HepG2 (cell line): ENCODE results near the gene DSTN. TPM values are rescaled to one million over a fixed set of nuclear protein-coding genes. Genes with fewer than 3 reads are reported as not detected.

Experiments
- GLI4 ChIP-seq: sonication (generic); formaldehyde crosslinking; IDR thresholded peaks from 2 replicates; pipeline ENCODE4 v1.5.1; 2020; ENCODE audit warnings: missing genetic modification reagents, mild to moderate bottlenecking, moderate library complexity, borderline replicate concordance
- HIC2 ChIP-seq: sonication (generic); formaldehyde crosslinking; IDR thresholded peaks from 2 replicates; pipeline ENCODE4 v1.9.0; 2022; ENCODE audit warnings: low read depth, missing genetic modification reagents
- HNF4G ChIP-seq, 2 experiments: sonication (generic) in 1 of 2; formaldehyde crosslinking in 1 of 2; IDR thresholded peaks; 2 replicates each; pipeline versions ENCODE4 v1.4.0 to v1.6.1; 2011 to 2020; ENCODE audit warnings: borderline replicate concordance in 2 of 2, low read depth in 2 of 2, mild to moderate bottlenecking in 2 of 2, low read length in 1 of 2, missing genetic modification reagents in 1 of 2, moderate library complexity in 1 of 2
- HNRNPH1 ChIP-seq: fragments of 200-400 bp; formaldehyde crosslinking; optimal IDR thresholded peaks from 2 replicates; pipeline ENCODE3; 2017; ENCODE audit warnings: mild to moderate bottlenecking, low read depth, low read length
- HNRNPL ChIP-seq: fragments of 200-400 bp; formaldehyde crosslinking; IDR thresholded peaks from 2 replicates; pipeline ENCODE4 v1.6.1; 2017; ENCODE audit warnings: mild to moderate bottlenecking, low read depth, low read length
- KLF12 ChIP-seq: sonication (generic); formaldehyde crosslinking; IDR thresholded peaks from 2 replicates; pipeline ENCODE4 v1.4.0; 2020; ENCODE audit warnings: missing genetic modification reagents, borderline replicate concordance
- MED8 ChIP-seq: sonication (generic); formaldehyde crosslinking; IDR thresholded peaks from 2 replicates; pipeline ENCODE4 v1.8.1; 2023; ENCODE audit warnings: mild to moderate bottlenecking, missing genetic modification reagents; ENCODE audit not compliant: insufficient replicate concordance
- MYC ChIP-seq: sonication (generic); formaldehyde crosslinking; IDR thresholded peaks from 2 replicates; pipeline ENCODE4 v1.9.0; 2021; ENCODE audit warnings: missing genetic modification reagents, borderline replicate concordance
- NR2C2 ChIP-seq: sonication (generic); formaldehyde crosslinking; IDR thresholded peaks from 2 replicates; pipeline ENCODE4 v1.4.0; 2020; ENCODE audit warnings: missing genetic modification reagents, mild to moderate bottlenecking, moderate library complexity, borderline replicate concordance
- RBM39 ChIP-seq: fragments of 200-400 bp; formaldehyde crosslinking; IDR thresholded peaks from one replicate; pipeline ENCODE4 v1.6.1; 2018; ENCODE audit warnings: antibody characterized with exemption, mild to moderate bottlenecking, low read depth, low read length; ENCODE audit not compliant: poor library complexity, severe bottlenecking
- SIX4 ChIP-seq: sonication (generic); formaldehyde crosslinking; IDR thresholded peaks from 2 replicates; pipeline ENCODE4 v1.4.0; 2020; ENCODE audit warnings: missing genetic modification reagents
- TBX2 ChIP-seq: sonication (generic); formaldehyde crosslinking; IDR thresholded peaks from 2 replicates; pipeline ENCODE4 v1.5.0; 2020; ENCODE audit warnings: missing genetic modification reagents, mild to moderate bottlenecking, borderline replicate concordance
- ZBTB1 ChIP-seq: sonication (generic); formaldehyde crosslinking; IDR thresholded peaks from 2 replicates; pipeline ENCODE4 v1.4.0; 2020; ENCODE audit warnings: missing genetic modification reagents, borderline replicate concordance
- ZEB1 ChIP-seq: IDR thresholded peaks from 2 replicates; pipeline ENCODE4 v1.6.1; 2012; ENCODE audit warnings: mild to moderate bottlenecking, low read depth, inconsistent platforms; ENCODE audit not compliant: insufficient replicate concordance
- ZNF20 ChIP-seq: sonication (generic); formaldehyde crosslinking; IDR thresholded peaks from 2 replicates; pipeline ENCODE4 v1.4.0; 2020; ENCODE audit warnings: mild to moderate bottlenecking, moderate library complexity, missing genetic modification reagents
- ZNF770 ChIP-seq: sonication (generic); formaldehyde crosslinking; IDR thresholded peaks from 2 replicates; pipeline ENCODE4 v1.5.0; 2020; ENCODE audit warnings: mild to moderate bottlenecking, missing genetic modification reagents
- ZNF83 ChIP-seq: sonication (generic); formaldehyde crosslinking; IDR thresholded peaks from 2 replicates; pipeline ENCODE4 v1.4.0; 2020; ENCODE audit warnings: missing genetic modification reagents, mild to moderate bottlenecking, borderline replicate concordance
- polyA plus RNA-seq, 8 experiments: library from polyadenylated mRNA; depleted of rRNA in 3 of 8; stranded (reverse) in 7 of 8; unstranded in 1 of 8; fragments of >200 nt; fragmentation: Illumina TruSeq in 4 of 8; extraction: Trizol in 4 of 8; gene quantifications; 2 replicates each; pipeline versions ENCODE4 v1.2.1 to v1.2.3, GENCODE V29; 2011 to 2016; ENCODE audit warnings: low read depth in 4 of 8, missing spikeins in 1 of 8, mixed read lengths in 1 of 8; ENCODE audit not compliant: insufficient read depth in 1 of 8
- total RNA-seq, 5 experiments: library from RNA; depleted of rRNA; stranded (reverse); fragments of >200 nt; fragmentation: Illumina TruSeq; extraction: Trizol; gene quantifications; 2 replicates each; pipeline ENCODE4 v1.2.3, GENCODE V29; 2016; ENCODE audit warnings: low read depth in 1 of 5
- TF ChIP-seq, protein P1 (sequence below): sonication (generic); formaldehyde crosslinking; IDR thresholded peaks from 2 replicates; pipeline ENCODE4 v1.4.0; 2020; ENCODE audit warnings: mild to moderate bottlenecking, missing genetic modification reagents
- TF ChIP-seq, protein P2 (sequence below): sonication (generic); formaldehyde crosslinking; IDR thresholded peaks from 2 replicates; pipeline ENCODE4 v1.8.1; 2023; ENCODE audit warnings: missing genetic modification reagents, mild to moderate bottlenecking, borderline replicate concordance
- TF ChIP-seq, protein P3 (sequence below): sonication (generic); formaldehyde crosslinking; IDR thresholded peaks from 2 replicates; pipeline ENCODE4 v1.9.0; 2021; ENCODE audit warnings: missing genetic modification reagents, borderline replicate concordance

Gene DSTN
- total and polyA plus RNA-seq, 2 of the 13 experiments (the other 11 are each of a cell fraction or from before 2014, with no cell fraction given): 27.6 to 106 TPM

- TF ChIP-seq ZNF770 (CRISPR knock-in tag): no peak
- TF ChIP-seq ZBTB1: no peak
- TF ChIP-seq RBM39: no peak
- 0 out of 2 replicates have a peak, but pooled peaks have one; percentile 33 for TF ChIP-seq KLF12 (CRISPR knock-in tag)
- no peak for TF ChIP-seq MED8 (CRISPR knock-in tag)
- no peak for TF ChIP-seq GLI4 (CRISPR knock-in tag)
- peak; percentile 80; the same call in 1 of the 2 replicates for TF ChIP-seq HNRNPL
- TF ChIP-seq TBX2 (CRISPR knock-in tag): no peak
- no peak for TF ChIP-seq ZNF83 (CRISPR knock-in tag)
- no peak for TF ChIP-seq ZNF20
- no peak for TF ChIP-seq NR2C2
- TF ChIP-seq, protein P1, sequence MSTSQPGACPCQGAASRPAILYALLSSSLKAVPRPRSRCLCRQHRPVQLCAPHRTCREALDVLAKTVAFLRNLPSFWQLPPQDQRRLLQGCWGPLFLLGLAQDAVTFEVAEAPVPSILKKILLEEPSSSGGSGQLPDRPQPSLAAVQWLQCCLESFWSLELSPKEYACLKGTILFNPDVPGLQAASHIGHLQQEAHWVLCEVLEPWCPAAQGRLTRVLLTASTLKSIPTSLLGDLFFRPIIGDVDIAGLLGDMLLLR (CRISPR knock-in tag): no peak
- TF ChIP-seq MYC (CRISPR knock-in tag): 0 out of 2 replicates have a peak, but pooled peaks have one; percentile 18
- no peak for TF ChIP-seq HNRNPH1
- TF ChIP-seq HIC2: 0 out of 2 replicates have a peak, but pooled peaks have one; percentile 43
- TF ChIP-seq, protein P2, sequence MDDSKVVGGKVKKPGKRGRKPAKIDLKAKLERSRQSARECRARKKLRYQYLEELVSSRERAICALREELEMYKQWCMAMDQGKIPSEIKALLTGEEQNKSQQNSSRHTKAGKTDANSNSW (CRISPR knock-in tag): no peak
- no peak for TF ChIP-seq HNF4G (IDR thresholded peaks at IDR 0.05; ENCODE audit: borderline replicate concordance, low read depth, low read length)
- TF ChIP-seq HNF4G (CRISPR knock-in tag; IDR thresholded peaks at IDR 0.05; ENCODE audit: borderline replicate concordance, low read depth): no peak
- TF ChIP-seq ZEB1: no peak
- no peak for TF ChIP-seq SIX4 (CRISPR knock-in tag)
- TF ChIP-seq, protein P3, sequence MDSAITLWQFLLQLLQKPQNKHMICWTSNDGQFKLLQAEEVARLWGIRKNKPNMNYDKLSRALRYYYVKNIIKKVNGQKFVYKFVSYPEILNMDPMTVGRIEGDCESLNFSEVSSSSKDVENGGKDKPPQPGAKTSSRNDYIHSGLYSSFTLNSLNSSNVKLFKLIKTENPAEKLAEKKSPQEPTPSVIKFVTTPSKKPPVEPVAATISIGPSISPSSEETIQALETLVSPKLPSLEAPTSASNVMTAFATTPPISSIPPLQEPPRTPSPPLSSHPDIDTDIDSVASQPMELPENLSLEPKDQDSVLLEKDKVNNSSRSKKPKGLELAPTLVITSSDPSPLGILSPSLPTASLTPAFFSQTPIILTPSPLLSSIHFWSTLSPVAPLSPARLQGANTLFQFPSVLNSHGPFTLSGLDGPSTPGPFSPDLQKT: no peak
These were observed 79.2 kb downstream of the DSTN start (continued) for GRCh38 chr20:17648791-17649730.
